ENCODE data around the gene MGAT3. TPM values are rescaled to one million over a fixed set of nuclear protein-coding genes. Genes with fewer than 3 reads are reported as not detected.

Gene MGAT3
- total and polyA plus RNA-seq, 9 of the 15 experiments (the other 6 are each of a cell fraction or from before 2014, with no cell fraction given): 0.10 to 11.5 (median 4.6) TPM

- TF ChIP-seq BDP1 (IDR thresholded peaks at IDR 0.05; ENCODE audit: insufficient read depth, insufficient read length) (no peak), PTRF (tag; IDR thresholded peaks at IDR 0.05) (no peak), CUX1 (CRISPR knock-in tag; IDR thresholded peaks at IDR 0.05) (no peak), JUNB (CRISPR knock-in tag; conservative IDR thresholded peaks at IDR 0.05) (no peak), U2AF1 (optimal IDR thresholded peaks at IDR 0.05; ENCODE audit: low read depth, low read length) (no peak), ZFP36 (IDR thresholded peaks at IDR 0.05; ENCODE audit: low read depth, low read length, partially characterized antibody) (no peak), RERE (CRISPR knock-in tag; IDR thresholded peaks at IDR 0.05; ENCODE audit: borderline replicate concordance) (no peak), MAFF (IDR thresholded peaks at IDR 0.05; ENCODE audit: low read length) (no peak)
Measured at GRCh38 chr22:39502109-39502788, 45.4 kb downstream of the MGAT3 start, which contains the start of gene MIEF1 (continued).
